GM10266 (cell line): ENCODE results near the gene PRKN.

Source experiments
- DNase-seq: peaks from one replicate; pipeline ENCODE4 v3.0.0; 2012; ENCODE audit errors: extremely low spot score
- TF ChIP-seq, protein P1 (sequence below): IDR thresholded peaks from 2 replicates; pipeline ENCODE4 v1.5.1; 2012; ENCODE audit warnings: mild to moderate bottlenecking, low read depth; ENCODE audit not compliant: control insufficient read depth, insufficient read depth; ENCODE audit errors: missing control alignments

PRKN gene

DNA sequence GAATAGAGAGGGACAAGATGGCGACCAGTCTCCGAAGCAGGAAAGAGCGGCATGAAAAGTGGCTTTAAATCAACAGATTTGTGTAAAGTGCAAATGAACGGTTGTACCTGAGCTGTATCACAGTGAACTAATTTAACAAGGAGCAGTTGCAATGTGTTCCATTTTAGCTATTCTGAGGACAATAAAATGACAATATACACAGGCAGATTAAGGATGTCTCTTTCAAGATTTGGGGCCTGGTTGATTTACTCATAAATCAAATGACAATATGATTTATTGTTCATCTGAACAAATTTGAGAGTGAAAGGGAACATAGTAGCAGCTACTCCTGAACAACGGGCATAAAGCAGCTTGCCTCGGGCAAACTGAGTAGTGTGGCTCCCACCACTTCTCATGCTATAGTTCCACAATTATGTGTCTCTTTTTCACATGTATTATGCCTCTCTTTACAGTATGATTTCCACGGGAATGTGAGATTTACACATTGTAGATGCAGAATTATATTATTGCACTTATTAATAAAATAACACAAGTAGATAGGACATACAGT is 1249.6 kb downstream of the PRKN start:
- TF ChIP-seq, protein P1, sequence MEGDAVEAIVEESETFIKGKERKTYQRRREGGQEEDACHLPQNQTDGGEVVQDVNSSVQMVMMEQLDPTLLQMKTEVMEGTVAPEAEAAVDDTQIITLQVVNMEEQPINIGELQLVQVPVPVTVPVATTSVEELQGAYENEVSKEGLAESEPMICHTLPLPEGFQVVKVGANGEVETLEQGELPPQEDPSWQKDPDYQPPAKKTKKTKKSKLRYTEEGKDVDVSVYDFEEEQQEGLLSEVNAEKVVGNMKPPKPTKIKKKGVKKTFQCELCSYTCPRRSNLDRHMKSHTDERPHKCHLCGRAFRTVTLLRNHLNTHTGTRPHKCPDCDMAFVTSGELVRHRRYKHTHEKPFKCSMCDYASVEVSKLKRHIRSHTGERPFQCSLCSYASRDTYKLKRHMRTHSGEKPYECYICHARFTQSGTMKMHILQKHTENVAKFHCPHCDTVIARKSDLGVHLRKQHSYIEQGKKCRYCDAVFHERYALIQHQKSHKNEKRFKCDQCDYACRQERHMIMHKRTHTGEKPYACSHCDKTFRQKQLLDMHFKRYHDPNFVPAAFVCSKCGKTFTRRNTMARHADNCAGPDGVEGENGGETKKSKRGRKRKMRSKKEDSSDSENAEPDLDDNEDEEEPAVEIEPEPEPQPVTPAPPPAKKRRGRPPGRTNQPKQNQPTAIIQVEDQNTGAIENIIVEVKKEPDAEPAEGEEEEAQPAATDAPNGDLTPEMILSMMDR, result no peak
- no peak for DNase-seq

DNA sequence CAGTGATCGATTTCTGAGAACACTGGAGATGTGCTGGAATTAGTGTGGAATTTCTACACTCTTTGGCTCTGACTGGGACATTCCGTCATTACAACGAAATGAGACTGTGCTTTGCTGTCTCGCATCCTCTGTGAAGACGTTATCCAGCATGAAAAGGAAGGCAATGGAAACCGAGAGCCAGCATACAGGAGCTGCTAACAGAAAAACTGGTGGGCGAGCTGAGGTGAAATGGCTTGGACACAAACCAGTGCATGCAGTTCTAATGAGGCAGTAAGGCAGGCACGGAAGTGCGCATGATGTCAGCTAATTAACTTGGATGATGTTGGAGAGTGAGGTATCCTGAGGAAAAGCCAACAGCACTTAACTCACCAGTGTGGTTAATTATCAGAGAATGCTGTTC is 1250.9 kb downstream of the PRKN start:
- TF ChIP-seq, protein P1, result no peak
- DNase-seq, result no peak

DNA sequence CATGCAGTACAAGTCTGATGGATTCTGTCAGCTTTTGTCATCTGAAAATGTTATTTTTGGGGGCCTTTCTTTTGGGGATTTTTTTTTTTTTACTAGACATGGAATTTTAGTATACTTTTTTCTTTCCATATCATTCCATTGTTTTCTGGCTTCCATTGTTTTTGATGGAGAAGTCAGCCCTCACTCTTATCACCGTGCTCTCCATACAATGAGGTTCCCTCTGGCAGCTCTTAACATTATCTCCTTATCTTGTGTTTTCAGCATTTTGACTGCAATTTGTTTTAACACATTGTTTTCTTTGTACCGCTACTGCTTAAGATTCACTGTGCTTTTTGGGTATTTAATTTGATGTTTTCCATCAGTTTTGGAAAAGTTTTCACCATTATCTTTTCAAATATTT is 1262.2 kb downstream of the PRKN start:
- no peak for DNase-seq
- TF ChIP-seq, protein P1, result no peak

DNA sequence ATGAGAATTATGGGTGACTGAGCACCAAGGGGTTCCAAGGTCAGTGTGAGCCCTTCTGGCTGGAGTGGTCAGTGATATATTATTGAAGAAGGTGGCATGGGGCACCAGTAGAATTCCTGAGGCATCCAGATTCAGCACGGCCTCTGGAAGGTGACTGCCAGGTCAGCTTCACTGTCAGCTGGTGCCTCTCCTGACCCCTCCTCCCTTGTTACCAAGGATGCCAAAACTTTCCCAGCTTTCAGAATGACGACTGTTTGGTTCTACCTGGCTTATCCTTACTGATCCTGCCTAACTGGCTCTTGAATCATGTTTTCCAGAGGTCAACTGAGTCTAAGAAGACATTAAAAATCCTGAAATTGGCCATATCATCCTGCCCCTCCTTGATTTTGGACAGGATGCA is 1264.5 kb downstream of the PRKN start:
- TF ChIP-seq, protein P1, result no peak
- DNase-seq, result no peak

DNA sequence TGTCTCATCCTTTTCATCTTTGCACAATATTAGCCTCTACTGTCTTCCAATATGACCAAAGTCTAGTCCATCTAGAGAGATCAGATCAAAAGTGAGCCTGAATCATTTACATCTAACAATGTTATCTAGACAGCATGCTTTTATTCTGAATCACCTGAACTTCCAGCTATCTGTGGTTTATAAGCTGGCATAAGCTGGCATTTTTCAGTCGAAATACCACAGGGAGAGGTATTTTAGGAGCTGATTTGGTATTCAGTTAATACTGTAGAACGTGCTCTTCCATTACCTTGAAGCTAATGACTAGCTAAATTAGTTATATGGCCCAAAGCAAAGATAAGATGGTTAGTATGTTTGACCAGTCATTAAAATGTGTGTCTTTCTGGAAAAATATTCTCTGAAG is 1265.4 kb downstream of the PRKN start:
- DNase-seq, result no peak
- TF ChIP-seq, protein P1, result no peak

DNA sequence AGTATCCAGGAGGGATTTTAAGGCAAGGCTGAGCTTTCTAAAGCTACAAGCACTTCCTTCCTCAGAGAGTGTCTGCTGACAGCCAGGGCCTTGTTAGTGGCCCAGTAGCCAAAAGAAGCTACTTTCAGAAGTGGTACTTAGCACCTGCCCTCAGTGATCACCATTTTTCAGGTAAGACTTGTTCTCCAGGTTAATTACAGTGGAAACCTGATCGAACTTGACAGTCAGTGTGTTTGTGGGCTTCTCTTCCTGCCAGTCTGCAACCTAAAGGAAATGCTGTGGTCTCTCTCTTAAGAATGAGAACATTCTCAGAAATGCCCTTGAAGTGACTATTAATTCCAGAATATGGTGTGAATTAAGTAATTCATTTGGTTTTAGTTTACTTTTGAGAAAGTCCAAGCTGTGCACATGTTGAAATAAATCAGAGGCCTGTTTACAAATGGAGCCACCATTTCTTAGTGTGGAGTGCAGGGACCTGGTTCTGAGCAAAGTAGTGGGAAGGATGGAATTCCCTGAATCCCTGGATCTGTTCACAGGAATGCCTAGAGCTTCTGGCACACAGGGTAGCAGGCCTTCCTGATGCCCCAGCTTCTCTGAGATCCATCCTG is 1268.5 kb downstream of the PRKN start:
- TF ChIP-seq, protein P1, result no peak
- DNase-seq, result no peak

DNA sequence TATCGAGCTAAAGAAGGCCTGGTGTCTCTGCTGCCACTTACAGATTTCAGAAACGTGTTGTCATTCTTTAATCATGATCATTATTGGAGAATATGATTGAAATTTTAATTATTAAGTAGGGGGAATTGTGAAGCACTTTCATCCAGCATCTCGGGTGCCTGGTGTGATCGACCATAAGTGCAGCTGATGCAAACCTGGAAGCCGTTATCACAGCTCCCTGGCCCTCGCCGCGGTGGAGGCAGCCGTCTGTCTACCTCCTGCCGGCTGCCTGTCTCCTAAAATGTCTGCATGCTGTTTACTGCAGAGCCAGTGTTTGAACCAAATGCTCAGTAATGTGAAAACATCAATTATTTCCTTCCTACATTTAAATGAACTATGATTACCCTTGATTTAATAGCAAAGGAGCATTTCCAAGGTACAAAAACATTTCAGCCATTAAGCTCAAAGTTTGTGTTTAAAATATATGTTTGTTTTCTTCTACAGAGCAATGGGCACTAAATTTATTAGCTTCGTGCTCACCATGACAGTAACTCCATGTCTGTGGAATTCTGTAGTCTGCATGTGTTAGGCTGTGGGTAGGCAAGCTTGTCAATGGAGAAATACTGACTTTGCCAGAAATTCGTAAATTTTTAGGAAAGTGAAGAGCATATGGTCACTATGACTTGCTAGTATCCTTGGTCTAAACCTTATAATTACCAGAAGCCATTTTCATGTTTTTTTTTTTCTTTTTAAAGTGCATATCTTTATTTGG is 1269.2 kb downstream of the PRKN start:
- TF ChIP-seq, protein P1, result no peak
- DNase-seq, result no peak
